ENCODE measurements around the gene S100PBP. TPM values are rescaled to one million over a fixed set of nuclear protein-coding genes. Genes with fewer than 3 reads are reported as not detected.

Gene S100PBP
- total and polyA plus RNA-seq, 9 of the 15 experiments (the other 6 are each of a cell fraction or from before 2014, with no cell fraction given) = 22.9 to 60.2 (median 32.9) TPM

- TF ChIP-seq ZNF318 (IDR thresholded peaks at IDR 0.05; ENCODE audit: borderline replicate concordance in 1 of 2, low read depth in 1 of 2) (no peak), ZNF512 (tag; IDR thresholded peaks at IDR 0.05) (no peak)
These were observed 18.6 kb upstream of the S100PBP start (continued) for GRCh38 chr1:32798679-32799416.

All from K562 (cell line).